Brain pericyte (primary cell): ENCODE data around the gene DENND10.
"Not testable (repeated sequence)": the region's sequence is repeated elsewhere in the genome, so short reads cannot be mapped to it uniquely, and the experiment has no call there.

Experiments used
- DNase-seq: peaks from one replicate; pipeline ENCODE4 v3.0.0-alpha.2; 2012; ENCODE audit warnings: low read depth, low spot score

The DENND10 gene

GRCh38 chr10:119132521-119133345, 28.8 kb downstream of the DENND10 start:
- DNase-seq: no peak

- DNase-seq: no peak
Measured at GRCh38 chr10:119133949-119134348, 30.0 kb downstream of the DENND10 start.

- no peak for DNase-seq
Measured at GRCh38 chr10:119135513-119135881, 31.6 kb downstream of the DENND10 start.

- no peak for DNase-seq
Measured at GRCh38 chr10:119136084-119136483, 32.2 kb downstream of the DENND10 start.

GRCh38 chr10:119137878-119138277, 34.0 kb downstream of the DENND10 start:
- DNase-seq: not testable (repeated sequence)

GRCh38 chr10:119138346-119139306, 34.7 kb downstream of the DENND10 start:
- DNase-seq: no peak

- no peak for DNase-seq
Measured at GRCh38 chr10:119139464-119140067, 35.7 kb downstream of the DENND10 start.

- no peak for DNase-seq
Measured at GRCh38 chr10:119140603-119141245, 36.8 kb downstream of the DENND10 start.

- DNase-seq: no peak
Measured at GRCh38 chr10:119143657-119144056, 39.7 kb downstream of the DENND10 start.

GRCh38 chr10:119149157-119149556, 45.2 kb downstream of the DENND10 start:
- DNase-seq: no peak

- DNase-seq: no peak
Measured at GRCh38 chr10:119149729-119150128, 45.8 kb downstream of the DENND10 start.

- DNase-seq: not testable (repeated sequence)
Measured at GRCh38 chr10:119151601-119152000, 47.7 kb downstream of the DENND10 start.

- no peak for DNase-seq
Measured at GRCh38 chr10:119153041-119153440, 49.1 kb downstream of the DENND10 start.

GRCh38 chr10:119153661-119154060, 49.7 kb downstream of the DENND10 start:
- DNase-seq: no peak

GRCh38 chr10:119159332-119159731, 55.4 kb downstream of the DENND10 start:
- no peak for DNase-seq

- DNase-seq: no peak
Measured at GRCh38 chr10:119161680-119162451, 58.0 kb downstream of the DENND10 start.

- DNase-seq: no peak
Measured at GRCh38 chr10:119162452-119163092, 58.7 kb downstream of the DENND10 start.

GRCh38 chr10:119165171-119166117, 61.5 kb downstream of the DENND10 start, which contains the start of gene SFXN4:
Gene SFXN4 (minus strand): TSS chr10:119165714. CDS start chr10:119165647, 67 bp downstream.
- DNase-seq: no peak

- DNase-seq: no peak
Measured at GRCh38 chr10:119166118-119166500, 62.2 kb downstream of the DENND10 start.
